IMR-90 (cell line): ENCODE measurements around the gene CPB2.

Source experiments
- MXI1 ChIP-seq: IDR thresholded peaks from 2 replicates; pipeline ENCODE4 v1.6.1; 2012; ENCODE audit warnings: low read depth, mild to moderate bottlenecking, low read length, moderate library complexity, borderline replicate concordance
- NFE2L2 ChIP-seq: fragments of 150-350 bp; IDR thresholded peaks from 2 replicates; pipeline ENCODE4 v1.6.1; 2016; ENCODE audit warnings: low read depth, mild to moderate bottlenecking, low read length
- POLR2A ChIP-seq: IDR thresholded peaks from 2 replicates; pipeline ENCODE4 v1.6.1; 2012; ENCODE audit warnings: mild to moderate bottlenecking, low read depth, low read length
- TF ChIP-seq, protein P1 (sequence below): conservative IDR thresholded peaks from 2 replicates; pipeline ENCODE4 v1.5.1; 2012; ENCODE audit warnings: mild to moderate bottlenecking, low read depth, low read length, improper control_type of control experiment

DNA sequence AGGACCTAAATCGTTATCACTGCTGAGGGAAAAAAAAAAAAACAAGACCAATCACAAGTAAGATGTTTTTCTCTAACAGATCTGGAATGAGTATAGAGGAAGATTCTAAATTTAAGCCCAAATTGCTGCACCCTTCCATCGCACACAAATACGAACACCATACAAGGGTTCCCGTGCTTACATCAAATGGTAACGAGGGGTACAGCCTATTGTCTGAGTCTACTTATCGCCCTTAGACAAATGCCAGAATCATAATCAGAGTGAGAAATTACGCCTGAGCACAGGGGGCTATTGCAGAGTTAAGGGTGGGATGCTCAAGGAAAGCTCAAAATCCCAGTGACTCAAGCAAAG is 52.9 kb downstream of the CPB2 start:
- TF ChIP-seq, protein P1, sequence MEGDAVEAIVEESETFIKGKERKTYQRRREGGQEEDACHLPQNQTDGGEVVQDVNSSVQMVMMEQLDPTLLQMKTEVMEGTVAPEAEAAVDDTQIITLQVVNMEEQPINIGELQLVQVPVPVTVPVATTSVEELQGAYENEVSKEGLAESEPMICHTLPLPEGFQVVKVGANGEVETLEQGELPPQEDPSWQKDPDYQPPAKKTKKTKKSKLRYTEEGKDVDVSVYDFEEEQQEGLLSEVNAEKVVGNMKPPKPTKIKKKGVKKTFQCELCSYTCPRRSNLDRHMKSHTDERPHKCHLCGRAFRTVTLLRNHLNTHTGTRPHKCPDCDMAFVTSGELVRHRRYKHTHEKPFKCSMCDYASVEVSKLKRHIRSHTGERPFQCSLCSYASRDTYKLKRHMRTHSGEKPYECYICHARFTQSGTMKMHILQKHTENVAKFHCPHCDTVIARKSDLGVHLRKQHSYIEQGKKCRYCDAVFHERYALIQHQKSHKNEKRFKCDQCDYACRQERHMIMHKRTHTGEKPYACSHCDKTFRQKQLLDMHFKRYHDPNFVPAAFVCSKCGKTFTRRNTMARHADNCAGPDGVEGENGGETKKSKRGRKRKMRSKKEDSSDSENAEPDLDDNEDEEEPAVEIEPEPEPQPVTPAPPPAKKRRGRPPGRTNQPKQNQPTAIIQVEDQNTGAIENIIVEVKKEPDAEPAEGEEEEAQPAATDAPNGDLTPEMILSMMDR: no peak
- no peak for TF ChIP-seq POLR2A
- no peak for TF ChIP-seq MXI1
- no peak for TF ChIP-seq NFE2L2
